ENCODE measurements around the gene ZDHHC1. TPM values are rescaled to one million over a fixed set of nuclear protein-coding genes. Genes with fewer than 3 reads are reported as not detected.

ZDHHC1 gene
- total RNA-seq, 2 donors from 2014 or later, result 1.6 to 2.0 TPM

DNA sequence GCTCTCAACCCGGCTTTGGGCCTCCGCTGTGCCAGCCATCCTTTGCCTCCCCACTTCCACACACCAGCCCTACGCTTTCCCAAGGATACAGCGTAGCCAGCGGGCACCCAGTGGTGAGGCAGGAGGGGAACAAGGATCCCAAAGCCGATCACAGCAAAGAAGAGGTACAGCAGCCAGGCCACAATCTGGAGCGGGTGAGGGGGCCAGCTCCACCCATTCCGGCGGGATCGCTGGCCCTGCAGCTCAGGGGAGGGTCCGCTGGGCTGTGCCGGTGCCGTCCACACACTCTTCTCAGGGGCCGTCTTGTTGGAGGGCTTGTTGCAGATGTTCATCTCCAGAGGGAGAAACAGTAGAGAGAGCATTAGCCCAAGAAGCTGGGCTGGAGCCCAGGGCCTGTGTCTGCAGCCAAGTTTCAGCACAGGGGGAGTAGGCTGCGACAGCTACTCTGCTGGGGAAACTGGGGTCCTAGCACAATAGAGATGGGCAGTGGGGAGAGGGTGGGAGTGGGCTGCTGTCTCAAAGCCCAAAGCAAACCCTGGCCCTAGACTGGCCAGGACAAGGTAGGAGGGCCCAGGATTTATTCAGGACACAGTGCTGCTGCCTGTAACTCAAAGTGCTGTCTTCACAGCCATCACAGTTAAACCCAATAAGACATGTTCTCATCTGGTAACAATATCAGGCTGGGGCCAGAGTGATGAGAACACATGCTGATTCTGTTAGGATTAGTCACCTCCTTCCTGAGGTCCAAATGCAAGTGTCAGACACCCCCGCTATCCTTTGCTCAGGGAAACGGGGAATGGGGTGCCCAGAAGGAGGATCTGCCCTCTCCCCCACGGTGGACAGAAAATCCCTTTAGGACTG, 9.9 kb downstream of the ZDHHC1 start:
- Mint-ChIP-seq H3K36me3 (no peaks in the 10 kb centered on the region), H3K4me3 (no peak overlapping the region), H3K27ac (no peak overlapping the region), H3K9me3 (no peaks in the 10 kb centered on the region), H3K27me3 (peaks cover 7 to 10% of the 10 kb centered on the region in 2 donors), H3K4me1 (ENCODE audit: low read depth in 2 of 2) (no peaks in the 10 kb centered on the region)
- DNase-seq (ENCODE audit: low spot score) (no peak), ATAC-seq (no peak)

DNA sequence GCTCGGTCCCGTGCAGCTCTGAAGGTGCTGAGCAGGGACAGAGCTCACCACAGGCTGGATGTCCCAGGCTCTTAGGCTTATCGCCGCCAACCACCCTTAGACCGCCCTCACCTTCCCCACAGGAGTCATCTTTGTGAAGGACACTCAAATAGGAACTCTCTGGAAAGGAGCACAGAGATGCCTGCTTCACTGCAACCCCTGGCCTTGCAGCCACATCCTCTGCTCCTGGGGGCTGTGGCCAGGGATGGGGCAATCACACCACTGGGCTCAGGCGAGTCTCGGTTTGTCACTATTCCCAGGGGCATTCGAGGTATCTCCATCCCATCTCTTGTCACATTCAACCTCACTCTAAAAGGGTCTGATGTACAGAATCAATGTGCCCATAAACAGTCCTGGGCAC, 10.9 kb downstream of the ZDHHC1 start:
- no peak for DNase-seq (ENCODE audit: low spot score)
- Mint-ChIP-seq H3K4me3 (no peak overlapping the region), H3K4me1 (ENCODE audit: low read depth in 2 of 2) (no peaks in the 10 kb centered on the region), H3K27ac (no peak overlapping the region), H3K36me3 (no peaks in the 10 kb centered on the region), H3K9me3 (no peaks in the 10 kb centered on the region), H3K27me3 (peaks cover 6 to 10% of the 10 kb centered on the region in 2 donors)
- ATAC-seq, result no peak

DNA sequence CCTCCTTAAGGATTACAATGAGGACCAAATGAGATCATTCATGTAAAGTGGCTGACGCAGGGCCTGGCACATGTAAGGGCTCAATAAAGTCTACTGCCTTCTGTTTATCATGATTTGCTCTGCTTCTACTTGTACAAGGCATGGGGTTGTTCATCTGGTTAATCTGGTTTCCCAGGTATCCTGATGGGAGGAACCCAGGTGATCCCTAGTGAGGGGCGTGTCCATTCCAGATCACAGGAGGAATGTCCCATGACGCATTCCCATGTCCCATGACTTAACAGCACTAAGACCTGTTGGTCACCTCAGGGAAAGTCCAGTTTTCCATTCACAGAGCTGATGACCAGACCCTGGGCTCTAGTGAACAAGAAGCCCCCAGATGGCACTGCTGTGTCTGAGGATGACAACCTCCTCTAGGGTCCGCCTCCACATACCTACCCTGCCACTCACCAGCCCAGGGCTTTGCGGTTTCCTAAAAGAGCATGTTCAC, 11.5 kb downstream of the ZDHHC1 start:
- no peaks in the 10 kb centered on the region for H3K9me3 Mint-ChIP-seq
- DNase-seq (ENCODE audit: low spot score) (no peak), ATAC-seq (no peak)
- peaks cover 6 to 10% of the 10 kb centered on the region in 2 donors for H3K27me3 Mint-ChIP-seq
- H3K4me3 Mint-ChIP-seq, result no peak overlapping the region
- no peak overlapping the region for H3K27ac Mint-ChIP-seq
- H3K36me3 Mint-ChIP-seq, result no peaks in the 10 kb centered on the region
- no peaks in the 10 kb centered on the region for H3K4me1 Mint-ChIP-seq (ENCODE audit: low read depth in 2 of 2)

DNA sequence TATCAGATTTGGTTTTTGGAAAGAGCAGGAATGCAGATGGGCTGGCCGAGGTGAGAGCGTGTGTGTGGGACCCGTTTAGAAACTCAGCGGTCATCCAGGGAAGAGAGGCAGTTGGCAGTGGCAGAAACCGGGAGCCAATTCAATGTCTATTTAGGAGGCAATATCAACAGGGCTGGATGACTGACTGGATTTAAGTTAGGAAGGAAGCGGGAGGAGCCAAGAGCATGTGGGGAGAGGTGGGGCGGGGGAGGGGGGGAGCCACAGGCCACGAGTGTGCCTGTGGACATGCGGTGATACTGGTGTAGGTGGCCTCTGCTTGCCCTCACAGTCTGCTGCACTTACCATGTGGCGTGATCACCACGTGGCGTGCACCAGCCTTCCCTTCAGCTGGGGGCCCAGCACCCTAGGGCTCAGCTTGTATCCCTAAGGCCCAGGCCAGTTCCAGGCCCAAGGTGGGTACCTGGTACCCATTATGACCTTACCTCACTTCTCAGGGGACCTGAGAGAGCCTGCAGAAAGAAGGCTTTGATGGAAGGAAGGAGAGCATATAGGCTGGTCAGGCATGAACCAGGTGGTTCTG, 12.2 kb downstream of the ZDHHC1 start:
- no peak overlapping the region for H3K4me3 Mint-ChIP-seq
- no peaks in the 10 kb centered on the region for H3K9me3 Mint-ChIP-seq
- peaks cover 6 to 10% of the 10 kb centered on the region in 2 donors for H3K27me3 Mint-ChIP-seq
- ATAC-seq (no peak), DNase-seq (ENCODE audit: low spot score) (no peak)
- H3K4me1 Mint-ChIP-seq (ENCODE audit: low read depth in 2 of 2), result no peaks in the 10 kb centered on the region
- H3K27ac Mint-ChIP-seq, result no peak overlapping the region
- no peaks in the 10 kb centered on the region for H3K36me3 Mint-ChIP-seq

DNA sequence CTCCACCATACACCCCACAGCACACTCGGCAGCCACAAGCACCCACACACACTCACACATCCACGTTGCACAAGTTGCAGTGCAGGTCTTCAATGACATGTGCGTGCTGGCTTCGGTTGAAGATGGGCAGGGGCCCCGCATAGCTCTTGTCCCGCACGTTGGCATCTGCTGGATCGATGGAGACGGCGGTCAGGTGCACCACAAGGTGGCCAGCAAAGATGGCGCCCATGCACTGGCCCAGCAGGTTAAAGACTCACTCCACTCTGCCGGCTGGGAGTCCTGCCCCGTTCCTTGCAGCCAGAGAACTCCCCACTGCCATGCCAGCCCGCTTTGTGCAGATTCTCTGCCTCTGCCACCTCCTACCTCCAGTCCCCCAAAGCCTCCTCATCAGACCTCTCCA, 15.4 kb downstream of the ZDHHC1 start:
- Mint-ChIP-seq H3K36me3 (no peaks in the 10 kb centered on the region), H3K9me3 (no peaks in the 10 kb centered on the region), H3K4me1 (ENCODE audit: low read depth in 2 of 2) (no peaks in the 10 kb centered on the region), H3K4me3 (no peak overlapping the region), H3K27ac (no peak overlapping the region), H3K27me3 (peaks cover 6 to 10% of the 10 kb centered on the region in 2 donors)
- DNase-seq (ENCODE audit: low spot score), result no peak
- no peak for ATAC-seq

DNA sequence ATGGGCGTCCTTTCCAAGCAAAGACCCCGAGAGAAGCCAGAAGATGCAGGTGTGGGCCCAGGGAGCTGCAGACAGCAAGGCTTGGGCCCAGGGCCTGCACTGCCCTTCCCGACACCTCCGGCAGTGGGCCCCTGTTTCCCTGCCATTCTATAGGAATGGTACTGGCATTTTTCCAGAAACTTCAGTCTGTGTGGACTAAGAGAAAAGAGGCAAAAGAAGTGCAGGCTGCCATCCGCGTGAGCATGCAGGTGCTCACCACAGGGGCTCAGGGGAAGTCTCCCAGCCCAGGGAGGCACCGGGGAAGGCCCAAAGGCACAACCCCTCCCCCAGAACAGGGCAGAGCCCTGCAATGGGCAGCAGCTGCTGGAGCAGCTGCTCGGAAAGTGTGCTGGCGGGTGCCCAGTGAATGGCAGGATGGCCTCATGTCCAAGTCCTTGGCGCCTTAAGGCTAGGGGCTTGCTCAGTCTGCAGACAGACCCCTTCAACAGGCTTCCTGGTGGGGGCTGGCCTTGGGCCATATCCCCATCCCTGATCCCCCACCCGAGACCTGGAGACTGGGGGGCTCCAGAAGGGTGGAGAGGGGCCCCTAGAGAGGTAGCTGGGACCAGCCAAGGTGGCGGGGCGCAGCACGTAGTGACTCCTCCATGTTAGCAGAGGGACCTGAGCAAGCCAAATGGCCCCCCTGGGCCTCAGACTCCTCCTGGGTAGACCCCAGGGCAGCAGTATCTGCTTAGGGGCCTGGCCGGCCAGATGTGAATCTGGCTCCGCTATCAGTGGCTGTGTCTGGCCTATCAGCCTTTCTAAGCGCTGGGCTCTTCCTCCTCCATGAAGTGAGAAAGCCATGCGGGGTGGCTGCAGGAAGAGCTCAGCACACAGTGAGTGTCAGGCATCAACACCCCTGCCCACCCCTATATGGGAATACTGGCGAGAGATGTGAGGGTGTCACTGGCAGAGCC, 16.2 kb downstream of the ZDHHC1 start:
- ATAC-seq (no peak), DNase-seq (ENCODE audit: low spot score) (no peak)
- Mint-ChIP-seq H3K4me1 (ENCODE audit: low read depth in 2 of 2) (no peaks in the 10 kb centered on the region), H3K9me3 (no peaks in the 10 kb centered on the region), H3K4me3 (no peak overlapping the region), H3K27me3 (peaks cover 6 to 10% of the 10 kb centered on the region in 2 donors), H3K27ac (no peak overlapping the region), H3K36me3 (no peaks in the 10 kb centered on the region)

DNA sequence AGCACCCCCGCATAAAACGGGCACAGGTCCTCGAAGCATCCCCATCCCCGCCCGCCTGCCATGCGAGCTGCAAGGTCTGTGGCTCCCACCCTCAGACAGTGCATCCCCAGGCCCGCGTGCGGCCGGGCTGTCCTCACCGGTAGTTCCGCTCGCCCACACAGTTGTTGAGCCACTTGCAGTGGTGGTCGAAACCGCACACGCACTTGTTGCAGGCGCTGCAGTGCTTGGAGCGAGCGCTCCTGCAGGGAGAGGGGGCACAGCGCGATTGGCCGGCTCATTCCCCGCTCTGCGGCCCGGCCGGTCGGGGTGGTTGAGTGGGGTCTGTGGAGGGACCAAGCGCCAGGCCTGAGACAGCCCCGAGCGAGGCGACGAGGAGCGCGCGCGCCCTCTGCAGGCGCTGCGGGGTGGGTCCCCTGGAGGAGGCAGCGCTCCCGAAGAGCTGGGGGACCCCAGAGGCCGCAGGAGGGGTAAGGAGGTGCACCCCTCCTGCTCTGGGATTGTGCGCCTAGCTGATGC, 17.0 kb downstream of the ZDHHC1 start:
- Mint-ChIP-seq H3K4me3 (no peak overlapping the region), H3K27ac (no peak overlapping the region), H3K27me3 (peaks cover 6 to 11% of the 10 kb centered on the region in 2 donors), H3K36me3 (no peaks in the 10 kb centered on the region), H3K4me1 (ENCODE audit: low read depth in 2 of 2) (peaks cover under 1 to 2% of the 10 kb centered on the region in 2 donors), H3K9me3 (no peaks in the 10 kb centered on the region)
- peak; percentile 67 to 69 for ATAC-seq
- DNase-seq (ENCODE audit: low spot score), result no peak

DNA sequence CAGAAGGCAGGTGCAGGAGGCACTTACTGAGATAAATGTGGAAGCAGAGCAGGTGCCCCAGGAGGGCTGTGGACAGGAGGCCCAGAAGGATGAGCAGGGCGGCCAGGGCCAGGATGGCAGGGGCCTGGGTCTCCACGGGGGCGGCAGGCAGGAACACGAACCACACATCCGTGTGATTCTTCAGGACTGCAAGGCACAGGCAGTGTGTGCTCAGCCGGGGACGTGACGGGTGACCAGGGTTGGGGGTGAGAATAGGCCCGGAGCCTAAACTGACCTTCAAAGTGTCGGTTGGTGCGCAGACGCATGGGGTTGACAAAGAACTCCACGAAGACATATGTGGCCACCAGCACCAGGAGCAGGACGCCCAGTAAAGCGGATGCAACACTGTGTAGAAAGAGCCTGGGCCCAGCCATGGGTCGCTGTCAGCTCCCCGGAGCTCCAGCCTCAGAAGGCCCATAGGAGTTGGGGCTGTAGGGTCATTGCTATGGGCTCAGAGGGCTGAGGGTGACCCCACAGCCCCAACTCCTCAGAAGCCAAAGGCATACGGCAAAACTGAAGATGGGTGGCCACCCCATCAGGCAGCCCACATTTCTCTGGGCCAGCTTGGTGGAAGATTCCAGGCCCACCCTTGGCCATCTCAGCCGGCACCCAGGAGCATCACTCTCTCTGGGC, 17.6 kb downstream of the ZDHHC1 start:
- DNase-seq (ENCODE audit: low spot score) (no peak), ATAC-seq (no peak)
- Mint-ChIP-seq H3K4me1 (ENCODE audit: low read depth in 2 of 2) (peaks cover 4 to 6% of the 10 kb centered on the region in 2 donors), H3K4me3 (no peak overlapping the region), H3K9me3 (no peaks in the 10 kb centered on the region), H3K36me3 (no peaks in the 10 kb centered on the region), H3K27me3 (peaks cover 10 to 16% of the 10 kb centered on the region in 2 donors), H3K27ac (no peak overlapping the region)

DNA sequence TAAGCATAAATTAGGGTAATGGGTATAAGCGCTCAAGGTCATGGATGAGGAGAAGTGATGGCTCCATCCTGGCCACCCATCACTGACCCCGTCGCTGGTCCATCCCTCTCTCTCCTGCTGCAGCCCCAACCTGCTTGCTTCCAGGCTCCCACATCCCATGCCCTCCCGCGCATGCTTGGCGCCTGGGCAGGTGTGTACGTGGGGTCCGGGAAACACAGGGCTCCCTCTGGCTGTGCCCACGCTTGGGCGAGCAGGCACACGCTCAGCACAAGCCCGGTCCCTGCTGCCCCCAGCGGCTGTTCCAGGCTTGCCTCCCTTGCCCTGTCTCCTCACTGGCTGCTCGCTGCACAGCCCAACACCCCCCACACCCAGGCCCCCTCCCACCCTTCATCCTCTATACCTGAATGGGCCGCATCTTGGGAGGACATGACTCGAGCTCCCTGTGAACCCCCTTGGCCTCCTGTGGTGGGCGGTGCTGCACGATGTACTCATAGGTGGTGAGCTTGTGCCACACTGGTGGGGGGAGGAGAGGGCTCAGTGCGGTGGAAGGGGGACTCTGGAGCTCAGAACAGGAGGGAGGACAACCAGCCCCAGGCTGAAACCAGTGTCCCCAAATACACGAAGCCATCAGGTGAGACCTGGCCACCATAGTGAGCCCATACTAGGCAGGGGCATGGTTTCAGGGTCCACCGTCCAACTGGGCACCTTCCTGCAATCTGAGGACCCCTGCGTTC, 18.3 kb downstream of the ZDHHC1 start:
- no peak for DNase-seq (ENCODE audit: low spot score)
- Mint-ChIP-seq H3K36me3 (no peaks in the 10 kb centered on the region), H3K27me3 (peaks cover 8 to 16% of the 10 kb centered on the region in 2 donors), H3K27ac (no peak overlapping the region), H3K9me3 (no peaks in the 10 kb centered on the region), H3K4me3 (no peak overlapping the region), H3K4me1 (ENCODE audit: low read depth in 2 of 2) (peaks cover 4 to 6% of the 10 kb centered on the region in 2 donors)
- no peak for ATAC-seq

DNA sequence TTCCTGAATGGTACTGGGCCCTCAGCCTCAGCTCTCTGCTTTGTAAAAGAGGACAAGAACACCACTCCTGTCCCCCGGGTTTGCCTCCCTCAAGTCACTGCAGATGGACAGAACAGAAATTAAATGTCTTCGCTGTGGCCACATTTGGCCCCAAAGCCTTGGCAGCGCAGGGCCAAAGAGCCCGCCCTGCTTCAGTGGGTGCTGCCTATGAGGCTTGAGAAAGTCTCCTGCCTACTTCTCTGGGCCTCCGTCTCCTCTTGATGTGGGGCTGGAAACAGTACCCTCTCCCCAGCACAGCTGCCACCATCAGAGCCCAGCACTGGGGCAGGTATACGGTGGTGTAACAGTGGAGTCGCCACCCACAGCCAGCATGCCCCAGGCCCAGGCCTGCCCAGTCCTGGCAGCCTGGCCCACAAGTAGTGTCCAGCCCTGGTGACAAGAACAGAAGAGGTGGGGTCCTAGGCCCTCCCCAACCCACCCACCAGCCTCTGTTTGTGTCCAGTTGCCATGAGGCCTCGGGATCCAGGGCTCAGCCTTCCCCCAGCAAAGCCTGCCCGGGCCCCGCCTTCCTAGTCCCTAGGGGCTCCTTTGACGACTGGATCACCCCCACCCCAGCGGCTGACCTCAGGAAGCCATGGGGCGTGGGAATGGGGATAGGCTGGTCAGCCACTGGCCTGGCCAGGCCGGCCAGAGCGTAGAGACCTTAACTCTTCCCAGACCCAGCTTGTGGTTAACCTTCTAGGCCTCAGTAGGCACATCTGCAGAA, 19.1 kb downstream of the ZDHHC1 start:
- Mint-ChIP-seq H3K27ac (no peak overlapping the region), H3K36me3 (no peaks in the 10 kb centered on the region), H3K9me3 (no peaks in the 10 kb centered on the region), H3K4me1 (ENCODE audit: low read depth in 2 of 2) (peaks cover 4 to 6% of the 10 kb centered on the region in 2 donors), H3K27me3 (peaks cover 12 to 22% of the 10 kb centered on the region in 2 donors), H3K4me3 (no peak overlapping the region)
- DNase-seq (ENCODE audit: low spot score) (no peak), ATAC-seq (no peak)

DNA sequence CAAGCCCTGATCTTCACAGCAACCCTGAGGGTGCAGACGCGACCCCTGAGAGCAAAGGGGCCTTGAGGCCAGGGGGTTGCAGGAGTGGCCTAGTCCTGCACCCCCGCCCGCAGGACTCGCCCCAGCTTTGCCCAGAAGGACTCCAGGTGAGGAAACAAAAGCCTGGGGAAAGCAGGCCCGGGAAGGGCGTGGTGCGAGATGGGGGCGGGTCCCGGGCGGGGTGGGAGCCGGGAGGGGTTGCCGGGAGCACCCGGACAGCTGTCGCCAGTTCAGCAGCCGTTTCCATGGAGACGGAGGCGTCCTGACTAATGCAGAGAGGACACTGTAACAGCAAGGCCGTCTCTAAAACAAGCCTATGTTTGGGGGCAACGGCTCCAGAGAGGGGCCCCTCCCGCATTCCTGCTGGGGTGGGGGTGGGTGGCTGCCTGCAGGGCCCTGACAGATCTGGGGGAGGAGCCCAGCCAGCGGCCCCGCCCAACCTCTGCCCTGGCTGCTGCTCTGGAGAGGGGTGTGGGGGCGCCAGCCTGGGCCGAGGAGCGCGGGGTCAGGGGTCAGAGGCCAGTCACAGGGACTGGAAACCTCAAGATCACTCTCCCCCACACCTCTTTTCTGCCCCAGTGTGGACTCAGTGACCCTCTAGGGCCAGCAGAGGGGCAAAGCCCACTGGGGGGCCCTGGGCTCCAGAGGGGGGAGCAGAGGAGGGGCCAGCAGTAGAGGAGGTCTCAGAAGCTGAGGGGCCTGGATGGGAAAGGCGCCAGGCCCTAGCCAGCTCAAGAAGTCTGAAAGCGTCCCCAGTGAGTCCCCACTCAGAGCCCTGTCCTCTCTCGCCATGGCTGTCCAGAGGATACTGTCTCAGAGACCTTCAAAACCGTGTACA, 19.9 kb downstream of the ZDHHC1 start:
- Mint-ChIP-seq H3K27me3 (peaks cover 11 to 18% of the 10 kb centered on the region in 2 donors), H3K4me1 (ENCODE audit: low read depth in 2 of 2) (peaks cover 4 to 6% of the 10 kb centered on the region in 2 donors), H3K36me3 (no peaks in the 10 kb centered on the region), H3K4me3 (no peak overlapping the region), H3K27ac (no peak overlapping the region), H3K9me3 (no peaks in the 10 kb centered on the region)
- DNase-seq (ENCODE audit: low spot score) (no peak), ATAC-seq (no peak)
